Sciatic nerve (tissue), 2 donors: ENCODE data around the gene BMAL1. TPM values are rescaled to one million over a fixed set of nuclear protein-coding genes. Genes with fewer than 3 reads are reported as not detected.
"Not testable (repeated sequence)": the region's sequence is repeated elsewhere in the genome, so short reads cannot be mapped to it uniquely, and the experiment has no call there.

Experiments
- ATAC-seq: fragments of 200-7000 bp; cut with Tn5 transposase; one replicate; pipeline ENCODE4 v1.9.1; 2020; ENCODE audit warnings: mild to moderate bottlenecking, moderate library complexity
- DNase-seq: peaks from one replicate; pipeline ENCODE4 v3.0.0-alpha.2; 2020; ENCODE audit warnings: low spot score
- intact Hi-C: fragments of 100-400 bp; cut with DNase I; formaldehyde crosslinking; loops from one replicate; pipeline ENCODE4 v1.14.2; 2022
- total RNA-seq: library from RNA; stranded (reverse); fragmentation: NEBNext Ultra II Directional; extraction: Animal tissue kit (Norgen Biotek cat#: 25700); gene quantifications from one replicate; pipeline ENCODE4 v1.2.1, GENCODE V29; 2021
- donor health status: DM: no; HTN: no; CAD: no.
- donor health status: DM: no; HTN: no; CAD: no.

The BMAL1 gene
- total RNA-seq, 1 donor from 2014 or later, result 25.6 TPM

DNA sequence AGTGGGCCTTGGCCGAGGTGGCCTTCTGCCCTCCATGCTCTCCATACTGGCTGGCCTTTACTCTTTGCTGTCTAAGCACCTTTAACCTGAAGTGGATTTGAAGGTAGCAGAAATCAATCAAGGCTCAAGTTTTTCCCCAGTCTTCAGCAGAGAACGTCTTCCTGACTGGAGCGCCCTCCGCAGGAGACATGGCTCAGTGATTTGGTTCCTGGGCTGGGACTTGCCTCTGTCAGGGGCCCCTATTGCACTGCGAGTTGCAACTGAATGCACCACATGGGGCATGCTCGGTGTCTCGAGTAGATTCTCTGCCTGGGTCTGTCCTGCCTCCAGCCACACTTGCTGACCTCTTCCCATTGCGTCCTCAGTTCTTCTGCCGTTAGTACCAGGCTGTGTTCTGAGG lies 79.6 kb downstream of the BMAL1 start:
- no peak for ATAC-seq
- intact Hi-C loops, result no loop called here
- no peak for DNase-seq

DNA sequence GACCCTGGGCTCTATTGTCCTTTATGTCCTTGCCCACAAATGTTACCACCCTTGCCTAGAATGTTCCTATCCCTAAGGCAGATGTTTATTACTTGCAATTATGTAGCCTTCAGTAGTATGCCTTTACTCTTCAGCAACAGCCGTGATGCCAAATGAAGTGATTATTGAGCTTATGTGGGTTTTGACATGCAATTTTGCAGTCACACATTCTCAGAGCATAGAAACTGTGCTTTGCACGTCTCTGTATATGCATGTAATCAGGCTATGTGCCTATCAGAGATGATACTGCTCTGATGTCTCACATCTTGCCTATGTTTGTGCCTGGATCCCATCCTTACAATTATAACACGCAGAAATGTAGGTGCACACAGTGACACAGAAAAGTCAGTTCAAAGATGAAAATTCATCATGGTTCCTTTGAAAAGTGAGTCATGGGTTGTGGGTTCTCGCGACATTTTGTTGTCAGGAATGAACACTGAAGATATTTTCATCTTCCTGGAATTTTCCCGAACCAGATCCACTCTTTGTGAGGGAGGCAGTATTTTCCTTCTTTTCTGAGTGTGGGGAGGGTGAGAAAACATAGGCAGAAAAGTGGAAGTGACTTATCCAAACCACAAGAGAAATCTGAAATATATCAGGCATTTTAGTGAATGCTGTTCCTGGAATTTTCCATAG lies 81.1 kb downstream of the BMAL1 start:
- ATAC-seq (no peak), DNase-seq (no peak)
- intact Hi-C loops, result no loop called here

DNA sequence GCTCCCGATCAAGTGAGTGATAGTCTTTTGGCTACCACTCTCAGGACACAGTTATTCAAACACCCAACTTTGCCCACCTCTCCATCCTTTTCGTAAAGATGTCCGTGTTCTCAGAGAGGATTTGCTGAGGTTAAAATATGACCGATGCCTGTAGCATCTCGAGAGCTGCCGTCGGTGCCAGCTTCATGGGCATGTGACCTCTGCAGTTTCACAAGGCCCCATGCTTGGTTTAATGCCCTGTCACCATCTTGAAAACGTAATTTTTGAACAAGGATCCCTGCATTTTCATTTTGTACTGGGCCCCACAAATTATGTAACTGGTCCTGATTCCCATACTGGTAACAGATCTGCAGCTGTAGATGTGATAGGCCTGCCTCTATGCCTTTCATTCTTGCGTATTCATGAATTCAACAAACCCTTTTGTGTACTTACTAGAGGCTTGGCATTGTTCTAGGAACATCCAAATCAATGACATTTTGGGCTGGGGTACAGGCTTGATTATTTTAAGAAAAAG lies 85.1 kb downstream of the BMAL1 start:
- intact Hi-C loops, result no loop called here
- no peak for DNase-seq
- ATAC-seq, result no peak

DNA sequence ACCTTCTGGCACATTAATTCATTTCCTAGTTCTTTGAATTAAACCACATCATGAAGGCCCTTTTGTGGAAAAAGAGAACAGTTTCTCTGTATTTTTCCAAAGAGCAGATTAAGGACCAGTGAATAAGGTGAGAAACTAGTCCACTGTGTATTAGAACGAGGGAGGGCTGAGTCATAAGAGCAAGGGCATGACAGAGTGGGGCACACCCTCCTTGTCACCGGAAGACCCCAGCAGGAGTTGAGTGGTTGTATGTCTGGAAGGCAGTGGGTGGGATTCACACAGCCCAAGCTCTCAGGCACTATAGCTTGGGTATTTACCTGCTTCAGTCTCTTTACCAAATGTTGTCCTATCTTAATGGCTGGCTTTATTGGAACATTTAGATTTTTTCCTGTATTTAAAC lies 86.8 kb downstream of the BMAL1 start:
- intact Hi-C loops, result no loop called here
- DNase-seq (no peak), ATAC-seq (no peak)

DNA sequence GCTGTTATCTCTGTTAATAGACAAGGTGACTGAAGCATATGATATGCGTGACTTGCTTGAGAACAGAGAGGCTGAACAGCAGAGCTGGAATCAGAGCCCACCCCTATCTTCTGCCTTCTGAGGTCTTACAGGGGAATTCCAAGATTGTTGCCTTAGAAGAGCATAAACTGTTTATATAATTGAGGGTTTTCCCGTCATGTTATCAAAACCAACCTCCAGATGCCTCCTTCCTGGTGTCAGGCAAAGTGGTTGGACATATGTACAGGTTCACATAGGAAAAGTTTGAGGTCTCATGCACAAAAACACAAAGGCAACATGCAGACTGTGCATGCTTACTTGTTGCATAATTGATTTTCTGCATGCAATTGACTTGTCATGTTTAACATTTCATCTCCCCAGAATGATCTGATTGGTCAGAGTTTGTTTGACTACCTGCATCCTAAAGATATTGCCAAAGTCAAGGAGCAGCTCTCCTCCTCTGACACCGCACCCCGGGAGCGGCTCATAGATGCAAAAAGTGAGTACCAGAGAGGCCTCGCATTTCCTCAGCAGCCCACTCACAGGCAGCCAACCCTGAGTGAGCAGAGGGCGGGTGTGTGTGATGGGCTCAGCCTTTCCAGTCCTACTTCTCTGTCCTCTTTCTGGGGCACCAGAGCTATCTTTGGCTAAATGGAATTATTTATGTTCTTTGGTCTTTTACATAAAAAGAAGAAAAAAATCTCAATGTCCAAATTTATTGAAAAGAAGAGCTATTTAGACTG lies 88.9 kb downstream of the BMAL1 start:
- no peak for DNase-seq
- intact Hi-C loops, result no loop called here
- ATAC-seq, result no peak

DNA sequence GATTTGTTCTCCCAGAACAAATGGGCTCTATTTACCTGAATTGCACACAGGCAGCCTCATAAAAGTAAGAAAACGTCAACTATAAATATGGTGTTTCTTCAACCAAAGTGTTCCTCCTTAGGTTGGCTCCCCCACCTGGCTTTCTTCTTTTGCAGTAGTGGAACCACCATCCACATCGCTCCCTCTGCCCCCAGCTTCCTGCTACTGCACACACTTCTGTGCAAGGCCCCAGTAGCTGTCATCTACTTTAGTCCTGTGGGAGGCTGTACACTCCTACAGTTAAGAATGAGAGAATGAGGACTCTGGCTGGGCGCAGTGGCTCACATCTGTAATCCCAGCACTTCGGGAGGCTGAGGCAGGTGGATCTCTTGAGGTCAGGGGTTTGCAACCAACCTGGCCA lies 89.5 kb downstream of the BMAL1 start:
- DNase-seq (no peak), ATAC-seq (no peak)
- intact Hi-C loops, result no loop called here

DNA sequence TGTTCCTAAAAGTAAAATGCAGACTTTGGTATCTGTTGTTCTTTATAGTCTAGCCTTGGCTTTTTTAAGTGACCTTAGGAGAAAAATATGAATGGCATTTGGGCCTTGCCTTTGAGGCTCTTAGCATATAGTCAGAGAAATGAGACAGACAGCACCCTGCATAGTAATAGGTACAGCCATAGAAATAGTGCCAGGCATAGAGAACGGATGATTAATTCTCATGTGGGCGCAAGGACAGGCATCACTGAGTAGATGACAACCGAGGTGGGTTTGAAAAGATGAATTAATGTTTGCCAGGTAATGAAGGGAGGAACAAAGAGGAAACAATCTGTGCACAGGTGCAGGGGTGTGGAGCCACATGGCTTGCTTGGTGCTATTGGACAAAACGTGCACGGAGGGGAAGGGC lies 90.5 kb downstream of the BMAL1 start:
- no peak for ATAC-seq
- DNase-seq, result no peak
- intact Hi-C loops, result no loop called here

DNA sequence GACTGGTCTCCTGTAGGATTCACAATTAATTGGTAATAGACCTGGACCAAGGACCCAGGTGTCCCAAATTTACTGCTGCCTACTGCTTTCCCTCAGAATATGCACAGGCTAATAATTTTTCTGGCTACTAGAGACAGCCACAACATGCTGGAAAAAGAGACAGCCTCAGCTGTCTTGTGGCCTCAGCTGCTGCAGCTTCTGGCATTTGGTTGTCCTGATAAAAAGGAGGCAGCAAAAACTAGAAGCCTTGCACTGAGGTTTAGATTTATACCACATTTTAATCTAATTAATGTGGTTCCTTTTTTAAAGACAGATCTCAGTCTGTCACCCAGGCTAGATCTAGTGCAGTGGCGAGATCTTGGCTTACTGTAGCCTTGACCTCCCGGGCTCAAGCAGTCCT lies 95.6 kb downstream of the BMAL1 start:
- intact Hi-C loops, result no loop called here
- DNase-seq, result no peak
- no peak for ATAC-seq

DNA sequence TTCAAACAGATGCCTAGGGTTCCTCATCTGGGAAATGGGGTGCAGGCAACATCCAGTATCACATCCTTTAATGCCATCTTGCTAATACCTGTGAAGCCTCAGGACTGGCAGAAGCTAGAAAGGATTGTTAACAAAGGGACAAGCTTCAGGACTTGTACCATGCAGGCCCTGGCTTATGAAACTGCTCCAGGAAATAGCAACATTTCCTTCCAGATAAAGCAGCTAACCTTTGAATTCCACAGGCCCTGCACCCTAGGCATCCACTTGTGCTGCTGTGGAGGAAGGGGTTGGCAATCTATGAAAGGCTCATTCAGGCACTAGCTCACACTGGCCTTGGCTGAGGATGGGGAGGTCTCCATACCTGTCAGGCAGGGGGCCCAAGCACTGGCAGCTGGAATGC lies 98.2 kb downstream of the BMAL1 start:
- ATAC-seq (no peak), DNase-seq (no peak)
- intact Hi-C loops, result no loop called here

DNA sequence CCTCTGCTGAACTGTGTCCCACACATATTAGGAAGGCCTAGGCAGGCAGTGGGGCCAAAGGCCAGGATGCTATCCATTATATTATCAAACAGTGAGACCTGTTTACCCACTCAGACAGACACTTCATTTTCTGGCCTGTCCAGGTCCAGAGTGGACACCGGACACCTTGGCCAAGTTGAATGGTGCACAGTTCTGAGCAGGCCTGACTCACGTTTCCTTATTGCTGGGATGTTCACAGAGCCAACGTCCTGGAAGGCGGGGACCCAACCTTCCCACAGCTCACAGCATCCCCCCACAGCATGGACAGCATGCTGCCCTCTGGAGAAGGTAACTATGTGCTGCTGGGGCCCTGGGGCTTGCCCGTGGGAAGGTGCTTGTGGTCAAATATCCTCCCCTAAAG lies 98.8 kb downstream of the BMAL1 start:
- DNase-seq (no peak), ATAC-seq (no peak)
- intact Hi-C loops, result no loop called here

DNA sequence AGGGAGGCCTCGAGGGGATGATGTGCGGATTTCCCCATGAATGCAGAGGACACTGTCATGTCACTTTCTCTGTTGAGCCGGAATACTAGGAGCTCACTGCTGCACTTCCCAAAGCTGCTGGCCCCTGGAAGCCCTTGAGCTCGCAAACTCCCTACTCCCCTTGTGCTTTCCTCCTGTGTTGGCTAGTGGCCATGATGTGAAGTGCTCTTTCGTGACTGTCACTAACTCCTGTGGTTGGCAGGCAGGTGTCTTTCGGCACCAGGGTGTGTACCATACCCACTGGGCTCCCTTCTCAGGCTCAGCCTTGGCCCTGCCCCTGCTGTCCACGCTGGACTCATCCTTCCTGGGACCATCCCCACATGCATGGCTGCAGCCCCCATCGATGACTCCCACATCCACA lies 99.2 kb downstream of the BMAL1 start:
- DNase-seq (no peak), ATAC-seq (no peak)
- intact Hi-C loops, result no loop called here

DNA sequence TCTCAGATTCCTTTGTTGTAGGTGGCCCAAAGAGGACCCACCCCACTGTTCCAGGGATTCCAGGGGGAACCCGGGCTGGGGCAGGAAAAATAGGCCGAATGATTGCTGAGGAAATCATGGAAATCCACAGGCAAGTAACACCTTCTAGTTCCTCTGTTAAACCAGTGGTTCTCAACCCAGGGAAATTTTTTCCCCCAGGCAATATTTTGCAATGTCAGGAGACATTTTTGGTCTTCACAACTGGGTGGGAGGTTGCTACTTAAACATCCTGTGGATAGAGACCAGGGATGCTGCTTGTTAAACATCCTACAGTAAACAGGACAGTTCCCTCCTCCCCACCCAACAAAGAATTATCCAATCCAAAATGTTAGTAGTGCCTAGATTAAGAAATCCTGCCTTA lies 100.7 kb downstream of the BMAL1 start:
- no peak for DNase-seq
- intact Hi-C loops, result no loop called here
- no peak for ATAC-seq

DNA sequence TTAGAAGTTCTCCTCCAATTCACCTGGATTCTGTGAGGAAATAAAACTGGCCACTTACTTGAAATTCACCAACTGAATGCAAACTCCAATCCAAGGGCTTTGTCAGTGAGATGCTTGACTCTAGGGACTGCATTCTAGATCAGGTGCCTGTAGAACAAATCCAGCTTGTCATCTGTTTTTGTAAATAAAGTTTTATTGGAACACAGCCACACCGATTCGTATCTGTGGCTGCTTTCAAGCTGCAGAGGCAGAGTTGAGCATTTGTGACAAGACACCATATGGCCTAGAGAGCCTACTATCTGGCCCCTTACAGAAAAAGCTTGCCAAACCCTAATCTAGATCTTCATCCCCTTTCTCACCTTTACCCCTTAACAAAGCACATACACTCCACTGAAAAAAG lies 103.1 kb downstream of the BMAL1 start:
- intact Hi-C loops, result no loop called here
- DNase-seq (no peak), ATAC-seq (no peak)

DNA sequence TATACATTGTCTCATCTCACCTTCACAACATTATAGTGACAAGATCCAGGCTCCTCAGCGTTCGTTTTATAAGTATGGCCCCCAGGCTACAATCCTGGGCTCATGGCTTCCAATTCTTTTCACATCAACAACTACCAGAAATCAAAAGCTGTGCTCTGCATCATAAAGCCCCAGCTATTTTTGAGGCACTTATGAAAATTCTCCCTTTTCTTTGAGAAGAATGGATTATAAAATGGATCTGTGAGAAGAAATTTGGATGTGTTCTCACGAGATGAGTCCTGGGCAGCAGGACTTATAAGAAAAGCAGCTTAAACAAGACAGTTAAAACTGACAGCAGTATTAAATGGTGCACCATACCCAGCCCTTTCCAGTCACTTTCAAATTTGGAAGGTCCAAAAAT lies 105.2 kb downstream of the BMAL1 start:
- ATAC-seq, result no peak
- intact Hi-C loops, result no loop called here
- DNase-seq, result no peak

DNA sequence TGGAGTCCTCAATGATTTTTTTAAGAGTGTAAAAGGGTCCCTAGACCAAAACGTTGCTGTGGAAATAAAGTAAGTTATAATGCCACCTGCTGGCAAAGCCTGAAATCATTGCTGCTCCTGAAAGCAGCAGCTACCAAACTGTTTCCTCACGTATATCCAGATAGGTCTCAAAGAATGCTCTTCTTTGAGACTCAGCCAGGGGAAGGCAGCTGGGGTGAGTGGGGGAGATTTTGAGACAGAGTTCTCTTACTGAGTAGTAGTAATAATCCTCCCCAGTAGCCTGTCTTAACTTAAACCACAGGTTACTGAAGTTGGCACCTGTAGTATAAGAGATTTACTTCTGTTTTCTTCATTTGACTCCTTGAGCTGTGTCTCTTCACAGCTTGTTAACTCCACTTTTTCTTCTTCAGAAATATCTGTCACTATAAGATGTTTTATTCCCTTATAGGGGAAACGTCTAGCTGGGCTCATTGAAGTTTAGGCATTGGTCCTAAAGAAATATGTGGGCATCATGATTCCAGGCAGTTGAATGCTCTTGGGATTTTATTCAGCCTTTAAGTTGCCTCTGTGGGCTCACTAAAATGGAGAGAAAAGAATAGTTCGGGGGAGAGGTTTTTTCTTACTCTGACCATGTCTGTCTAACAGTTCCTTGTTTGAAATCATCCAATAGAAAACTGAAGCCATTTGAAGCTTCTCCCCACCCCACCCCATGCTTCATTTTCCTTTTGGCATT lies 107.5 kb downstream of the BMAL1 start:
- ATAC-seq (peak; percentile 42), DNase-seq (no peak)
- intact Hi-C loops, result no loop called here

DNA sequence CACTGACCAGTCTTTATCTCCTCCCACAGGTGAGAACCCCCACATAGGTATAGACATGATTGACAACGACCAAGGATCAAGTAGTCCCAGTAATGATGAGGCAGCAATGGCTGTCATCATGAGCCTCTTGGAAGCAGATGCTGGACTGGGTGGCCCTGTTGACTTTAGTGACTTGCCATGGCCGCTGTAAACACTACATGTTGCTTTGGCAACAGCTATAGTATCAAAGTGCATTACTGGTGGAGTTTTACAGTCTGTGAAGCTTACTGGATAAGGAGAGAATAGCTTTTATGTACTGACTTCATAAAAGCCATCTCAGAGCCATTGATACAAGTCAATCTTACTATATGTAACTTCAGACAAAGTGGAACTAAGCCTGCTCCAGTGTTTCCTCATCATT lies 109.0 kb downstream of the BMAL1 start:
- intact Hi-C loops, result no loop called here
- no peak for ATAC-seq

DNA sequence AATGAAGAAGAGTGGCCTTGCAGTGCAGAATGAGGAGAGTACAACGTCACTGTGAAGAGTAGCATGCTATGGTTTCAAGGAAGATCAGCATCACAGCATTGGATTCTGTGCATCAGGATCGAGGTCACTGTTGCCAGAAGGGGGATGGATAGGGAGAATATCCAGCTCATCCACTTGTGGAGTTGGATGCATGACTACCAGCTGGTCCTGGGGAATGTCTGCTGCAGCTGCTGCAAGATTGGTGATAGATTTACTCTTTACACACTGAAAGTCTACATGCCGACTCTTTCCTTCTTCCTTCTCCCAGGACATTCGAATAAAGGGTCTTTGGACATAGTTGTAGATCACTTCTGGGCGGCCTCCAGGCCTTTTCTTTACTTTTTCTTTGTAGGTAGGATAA lies 111.2 kb downstream of the BMAL1 start:
- ATAC-seq, result no peak
- intact Hi-C loops, result no loop called here

More for the DNA sequence above, 109.0 kb downstream of the BMAL1 start:
- DNase-seq, result no peak

DNA sequence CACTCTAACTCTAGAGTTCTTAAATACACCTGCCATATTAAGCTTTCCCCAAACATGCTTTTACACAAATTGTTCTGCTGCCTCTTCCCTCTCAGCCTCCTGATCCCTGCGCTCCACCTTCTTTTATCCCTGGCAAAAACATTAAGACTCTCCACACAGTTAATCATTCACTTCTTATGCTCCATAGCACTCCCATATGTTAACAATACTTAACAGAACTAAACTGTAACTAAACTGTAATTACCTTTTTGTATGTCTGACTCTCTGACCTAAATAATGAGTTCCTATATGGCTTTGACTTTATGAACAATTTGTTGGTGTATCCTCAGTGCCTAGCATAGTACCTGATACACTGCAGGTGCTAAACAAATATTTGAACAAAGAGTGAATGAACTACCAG lies 113.6 kb downstream of the BMAL1 start:
- DNase-seq, result no peak
- intact Hi-C loops, result no loop called here
- ATAC-seq, result no peak

More for the DNA sequence above, 111.2 kb downstream of the BMAL1 start:
- no peak for DNase-seq

DNA sequence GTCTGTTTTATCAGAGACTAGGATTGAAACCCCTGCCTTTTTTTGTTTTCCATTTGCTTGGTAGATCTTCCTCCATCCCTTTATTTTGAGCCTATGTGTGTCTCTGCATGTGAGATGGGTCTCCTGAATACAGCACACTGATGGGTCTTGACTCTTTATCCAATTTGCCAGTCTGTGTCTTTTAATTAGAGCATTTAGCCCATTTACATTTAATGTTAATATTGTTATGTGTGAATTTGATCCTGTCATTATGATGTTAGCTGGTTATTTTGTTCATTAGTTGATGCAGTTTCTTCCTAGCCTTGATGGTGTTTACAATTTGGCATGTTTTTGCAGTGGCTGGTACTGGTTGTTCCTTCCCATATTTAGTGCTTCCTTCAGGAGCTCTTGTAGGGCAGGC lies 120.7 kb downstream of the BMAL1 start:
- ATAC-seq, DNase-seq, intact Hi-C loops: not testable (repeated sequence)

DNA sequence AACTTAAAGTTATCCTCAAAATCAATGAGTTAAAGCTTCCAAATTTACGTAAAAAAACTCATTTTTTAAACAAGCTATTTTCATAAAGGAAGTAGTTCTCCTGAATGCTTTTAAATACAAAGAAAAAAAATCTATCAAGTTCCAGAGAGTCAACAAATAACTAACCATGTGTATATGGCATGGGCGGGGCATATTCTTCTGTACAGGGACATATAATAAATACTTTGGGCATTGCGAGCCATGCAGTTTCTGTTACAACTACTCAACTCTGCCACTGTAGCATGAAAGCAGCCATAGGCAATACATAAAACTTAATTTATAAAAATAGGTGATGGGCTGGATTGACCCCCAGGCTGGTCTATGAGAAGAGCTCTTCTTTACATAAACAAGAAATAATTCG lies 127.6 kb downstream of the BMAL1 start:
- no peak for ATAC-seq
- intact Hi-C loops, result no loop called here
- DNase-seq, result no peak
